Kidney tubule cell (primary cell): ENCODE measurements around the gene KCNT1.

ENCODE experiments used
- DNase-seq: peaks from one replicate; pipeline ENCODE4 v3.0.0-alpha.2; 2018; ENCODE audit warnings: low spot score

KCNT1 gene

DNA sequence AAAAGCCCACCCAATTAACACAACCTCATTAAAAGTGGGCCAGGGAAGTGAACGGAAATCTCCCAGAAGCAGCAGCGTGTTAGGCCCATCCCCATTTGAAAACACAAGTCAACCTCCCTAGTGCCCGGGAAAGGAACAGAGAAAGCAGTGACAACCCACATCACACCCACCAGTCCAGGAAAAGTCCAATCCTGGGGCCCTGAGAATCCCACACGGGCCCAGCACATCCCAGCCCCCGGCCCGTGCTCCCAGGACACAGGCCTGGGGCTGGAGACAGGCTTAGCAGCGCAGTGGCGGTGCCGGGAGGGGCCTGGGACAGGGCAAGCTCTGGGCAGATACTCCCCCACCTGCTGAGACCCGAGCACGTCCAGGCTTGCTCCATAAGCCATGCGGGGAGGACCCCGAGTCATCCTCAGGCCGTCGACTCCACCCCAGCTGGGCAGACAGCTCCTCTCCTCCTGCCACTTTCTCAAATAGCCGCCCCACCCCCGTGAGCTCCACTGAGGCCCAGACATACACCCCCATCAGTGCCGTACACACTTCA is 101.0 kb downstream of the KCNT1 start:
- no peak for DNase-seq

DNA sequence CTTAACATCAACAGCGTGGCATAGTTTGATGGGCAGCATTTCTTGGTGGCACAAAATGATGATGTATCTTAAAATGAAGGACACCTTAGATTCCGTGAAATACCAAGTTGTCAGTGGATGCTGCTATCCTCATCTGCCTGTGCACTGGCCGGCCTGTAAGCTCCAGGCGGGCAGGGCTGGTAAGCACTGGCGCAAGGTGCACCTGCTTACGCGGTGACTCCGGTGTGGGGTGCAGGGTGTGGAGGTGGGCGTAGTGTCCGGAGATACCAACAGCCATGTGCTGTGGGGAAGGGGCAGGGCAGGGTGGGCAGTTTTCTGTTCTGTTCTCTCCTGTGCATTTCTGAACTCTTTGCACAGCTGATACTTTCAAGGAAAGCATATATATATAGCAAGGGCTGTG is 101.5 kb downstream of the KCNT1 start:
- no peak for DNase-seq

DNA sequence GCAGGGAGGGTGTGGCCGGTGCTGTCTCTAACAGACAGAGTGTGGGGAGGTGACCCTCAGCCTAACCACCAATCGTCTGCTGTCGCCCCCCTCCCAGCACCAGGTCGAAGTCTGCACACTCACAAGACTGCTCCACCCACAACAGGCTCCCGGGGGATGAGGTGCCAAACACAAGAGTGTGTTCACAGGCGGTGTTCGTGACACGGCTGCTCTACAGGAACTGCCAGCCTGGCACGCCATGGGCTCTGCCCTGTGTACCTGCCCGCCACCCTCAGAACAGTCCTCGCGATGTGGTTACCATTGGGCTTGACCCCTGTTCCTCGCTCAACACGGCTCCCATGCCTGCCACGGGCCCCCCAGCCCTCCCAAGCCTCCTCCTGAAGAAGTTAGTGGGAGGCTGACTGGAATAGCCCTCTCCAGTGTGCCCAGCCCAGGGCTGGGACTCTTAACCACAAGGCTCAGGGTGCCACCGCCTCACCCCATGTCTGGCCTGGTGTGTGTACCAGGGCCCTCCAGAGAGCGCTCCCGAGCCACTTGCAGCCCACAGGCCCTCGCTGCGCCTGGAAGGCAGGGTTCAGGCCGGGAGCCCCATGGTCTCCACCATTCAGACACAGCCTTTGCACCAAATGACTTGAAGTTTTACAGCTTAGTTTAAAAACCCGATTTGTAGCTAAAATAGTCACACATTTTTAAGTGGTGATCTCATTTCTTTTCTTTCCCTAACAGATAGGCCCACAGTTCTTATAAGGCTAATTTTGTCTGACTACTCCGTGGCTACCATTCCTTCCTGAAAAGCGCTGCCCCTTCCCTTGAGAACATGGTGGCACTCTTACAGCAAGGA is 102.8 kb downstream of the KCNT1 start:
- no peak for DNase-seq

DNA sequence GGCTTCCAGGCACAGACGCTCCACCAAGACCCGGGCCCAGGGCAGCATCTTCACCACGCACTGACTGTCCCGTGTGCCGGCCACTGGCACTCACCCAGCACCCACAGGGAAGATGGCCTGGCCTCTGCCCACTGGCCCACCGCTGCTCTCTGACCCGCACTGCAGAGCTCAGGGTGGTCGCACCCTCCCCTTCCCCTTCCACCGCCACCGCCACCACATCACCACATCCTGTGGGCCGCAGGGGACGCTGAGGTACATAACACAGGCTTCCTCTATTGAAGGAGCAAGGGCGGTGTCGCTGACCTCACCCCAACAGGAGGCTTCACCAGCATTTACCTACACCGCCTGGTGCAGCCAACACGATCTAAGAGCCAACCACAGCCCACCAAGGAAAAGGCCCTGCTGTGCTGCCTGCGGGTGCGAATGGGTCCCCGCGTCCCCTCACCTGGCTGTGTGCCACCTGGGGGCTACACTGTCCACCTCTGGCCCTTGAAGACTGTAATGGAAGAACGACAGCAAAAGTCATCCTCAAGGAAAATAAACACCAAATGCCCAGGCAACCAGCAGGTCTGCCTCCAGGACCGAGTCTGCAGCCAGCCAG is 103.5 kb downstream of the KCNT1 start:
- no peak for DNase-seq

DNA sequence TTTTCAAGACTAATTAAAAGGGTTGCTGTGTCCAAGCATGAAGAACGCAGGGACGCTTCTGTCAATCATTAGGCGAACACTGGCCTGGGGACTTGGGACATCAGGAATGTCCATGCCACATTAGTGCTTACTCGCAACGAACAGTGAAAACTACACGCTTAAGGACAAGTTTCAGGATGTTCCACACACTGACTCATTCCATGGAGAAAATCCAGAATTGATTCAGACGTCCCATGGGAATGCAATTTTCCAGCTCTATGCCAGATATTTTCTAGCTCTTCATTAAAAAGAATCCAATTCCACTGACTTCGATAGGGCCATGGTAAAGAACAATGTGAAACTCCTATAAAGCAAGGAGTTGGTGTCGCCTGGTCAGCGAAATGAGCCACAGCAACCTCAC is 107.2 kb downstream of the KCNT1 start:
- no peak for DNase-seq

DNA sequence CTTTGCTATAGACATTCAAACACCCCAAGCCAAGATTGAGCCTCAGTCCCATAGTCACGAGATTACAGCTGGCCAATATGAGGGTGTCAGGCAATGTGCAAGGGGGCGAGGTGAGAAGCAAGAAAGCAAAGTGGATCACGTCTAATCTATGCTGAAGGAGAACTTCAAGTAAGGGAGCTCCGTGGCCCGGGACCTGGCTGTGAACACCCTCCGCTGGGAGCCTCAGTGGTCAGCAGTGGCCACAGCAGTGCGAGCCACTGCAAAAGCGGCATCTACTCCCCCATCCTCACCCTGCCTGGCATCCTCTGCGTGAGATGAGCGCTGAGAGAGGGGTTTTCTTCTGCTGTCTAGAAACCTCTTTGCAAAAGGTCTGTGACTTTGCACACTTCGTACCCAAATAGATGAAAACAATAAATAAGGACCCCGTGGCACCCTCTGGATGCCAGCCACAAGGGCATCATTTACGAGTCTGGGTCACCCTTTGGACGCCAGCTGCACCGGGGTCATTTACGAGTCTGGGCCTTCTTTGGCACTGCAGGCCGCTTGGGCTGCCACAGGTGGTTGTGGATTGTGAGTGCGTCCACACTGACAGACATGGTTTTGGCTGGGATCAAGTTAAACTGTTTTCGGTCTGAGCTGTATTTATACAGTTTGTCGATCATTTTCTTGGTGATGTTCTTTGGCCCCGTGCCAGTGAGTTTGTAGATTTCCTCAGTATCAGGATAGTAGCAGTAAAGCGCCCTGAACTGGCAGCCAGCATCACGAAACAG is 109.0 kb downstream of the KCNT1 start:
- no peak for DNase-seq

DNA sequence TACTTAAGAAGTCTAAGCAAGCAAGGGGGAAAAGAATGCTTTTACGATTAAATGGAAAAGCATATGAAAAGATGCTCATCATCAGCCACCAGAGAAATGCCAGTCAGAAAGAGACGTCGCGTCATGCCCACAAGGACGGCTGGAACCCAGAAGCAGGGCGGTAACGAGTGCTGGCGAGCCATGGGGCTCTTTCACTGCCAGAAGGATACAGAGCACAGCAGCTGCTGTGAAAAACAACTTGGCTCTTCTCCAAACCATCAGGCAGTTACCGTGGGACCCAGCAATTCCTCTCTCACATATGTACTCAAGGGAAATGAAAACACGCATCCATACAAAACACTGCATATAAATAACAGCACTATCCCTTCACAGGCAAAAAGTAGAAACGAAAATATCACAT is 109.8 kb downstream of the KCNT1 start:
- DNase-seq = no peak

DNA sequence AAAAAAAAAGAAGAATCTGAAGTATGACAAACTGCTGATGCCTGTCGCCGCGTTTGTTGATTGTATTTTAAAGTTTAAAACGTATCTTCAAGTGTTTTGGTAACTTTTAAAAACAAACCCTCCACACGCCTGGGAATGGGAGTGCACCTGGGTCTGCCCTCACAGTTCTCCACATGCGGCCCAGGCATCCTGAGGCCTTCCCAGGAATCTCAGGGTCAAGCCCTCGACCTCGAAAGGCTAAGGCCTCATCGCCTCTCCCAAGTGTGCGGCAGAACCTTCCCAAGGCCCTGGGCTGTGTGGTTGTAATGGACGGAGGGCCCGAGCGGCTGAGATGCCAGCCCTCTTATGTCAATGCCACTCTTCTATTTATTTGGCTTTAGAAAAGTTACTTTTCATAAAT is 111.0 kb downstream of the KCNT1 start:
- no peak for DNase-seq

DNA sequence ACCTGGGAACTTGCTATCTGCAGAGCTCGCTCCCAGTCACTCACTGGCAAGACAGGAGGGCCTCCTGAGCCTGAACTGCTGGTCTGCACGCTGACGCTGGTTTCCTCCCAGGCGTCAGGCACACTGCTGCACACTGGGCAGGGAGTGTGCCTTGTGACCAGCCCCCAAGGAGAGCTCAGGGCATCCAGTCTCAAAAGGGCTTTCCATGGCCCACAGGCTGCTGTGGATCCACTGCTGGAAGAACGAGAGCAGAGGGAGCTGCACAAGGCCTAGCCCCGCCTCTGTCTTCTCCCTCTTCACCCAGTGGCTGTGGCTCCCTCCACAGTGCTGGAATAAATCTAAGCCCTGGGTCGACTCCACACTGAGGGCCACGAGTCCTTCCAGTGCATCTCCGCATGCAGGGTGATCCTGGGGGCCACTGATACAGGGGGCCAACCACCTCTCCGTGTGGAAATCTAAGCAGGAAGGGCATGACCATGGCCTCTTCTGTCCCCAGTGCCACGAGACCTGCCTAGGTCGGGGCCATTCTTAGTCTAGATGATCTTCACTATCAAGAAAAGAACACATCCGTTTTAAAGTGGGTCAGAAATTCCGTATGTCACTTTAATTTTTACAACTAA is 111.8 kb downstream of the KCNT1 start:
- no peak for DNase-seq

DNA sequence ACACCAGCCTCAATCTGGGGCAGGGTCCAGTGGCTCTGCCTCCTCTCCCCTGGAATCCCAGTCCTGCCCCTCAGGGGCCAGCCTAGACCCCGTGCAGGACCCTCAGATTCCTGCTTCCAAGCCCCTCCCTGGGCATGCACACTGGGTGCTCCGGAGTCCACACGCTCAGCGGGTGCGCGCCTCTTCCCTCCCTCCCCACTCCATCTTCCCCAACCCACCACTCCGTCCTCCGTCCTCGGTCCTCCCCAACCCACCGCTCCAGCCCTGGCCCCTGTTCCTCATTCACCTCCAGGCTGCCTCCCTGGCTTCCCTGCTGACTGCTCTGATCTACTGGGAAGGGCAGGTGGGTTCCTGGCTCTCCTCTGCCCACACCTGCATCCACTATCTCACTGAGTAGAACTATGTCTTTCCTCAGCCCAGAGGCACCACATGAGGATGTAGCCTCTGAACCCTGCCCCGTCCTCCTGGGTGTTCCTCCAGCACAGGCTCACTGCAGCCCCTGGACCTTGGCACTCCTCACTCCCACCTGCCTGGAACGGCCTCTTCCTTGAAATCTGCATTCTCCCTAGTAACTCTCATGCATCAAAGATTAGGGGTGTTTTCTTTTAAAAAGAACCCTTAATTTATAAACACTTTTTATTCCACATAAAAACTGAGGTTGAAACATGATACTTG is 112.6 kb downstream of the KCNT1 start:
- no peak for DNase-seq

DNA sequence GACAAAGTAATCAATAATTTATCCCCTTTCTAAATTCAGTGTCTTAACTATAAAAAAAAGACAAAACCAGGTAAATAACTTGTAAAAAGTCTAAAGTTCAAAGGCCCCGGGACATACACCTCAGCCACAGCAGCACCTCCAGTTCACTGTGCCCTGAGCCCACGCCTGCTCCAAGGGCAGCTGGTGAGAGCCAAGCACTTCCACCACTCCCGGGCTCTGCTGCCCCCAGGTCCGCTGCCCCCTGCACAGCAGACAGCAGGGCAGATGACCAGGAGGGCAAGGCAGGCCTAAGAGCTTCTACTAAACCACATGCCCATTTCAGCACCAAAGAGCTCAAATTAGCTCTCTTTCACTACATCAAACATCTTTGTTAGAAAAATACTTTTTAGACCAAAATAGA is 113.4 kb downstream of the KCNT1 start:
- DNase-seq = no peak

DNA sequence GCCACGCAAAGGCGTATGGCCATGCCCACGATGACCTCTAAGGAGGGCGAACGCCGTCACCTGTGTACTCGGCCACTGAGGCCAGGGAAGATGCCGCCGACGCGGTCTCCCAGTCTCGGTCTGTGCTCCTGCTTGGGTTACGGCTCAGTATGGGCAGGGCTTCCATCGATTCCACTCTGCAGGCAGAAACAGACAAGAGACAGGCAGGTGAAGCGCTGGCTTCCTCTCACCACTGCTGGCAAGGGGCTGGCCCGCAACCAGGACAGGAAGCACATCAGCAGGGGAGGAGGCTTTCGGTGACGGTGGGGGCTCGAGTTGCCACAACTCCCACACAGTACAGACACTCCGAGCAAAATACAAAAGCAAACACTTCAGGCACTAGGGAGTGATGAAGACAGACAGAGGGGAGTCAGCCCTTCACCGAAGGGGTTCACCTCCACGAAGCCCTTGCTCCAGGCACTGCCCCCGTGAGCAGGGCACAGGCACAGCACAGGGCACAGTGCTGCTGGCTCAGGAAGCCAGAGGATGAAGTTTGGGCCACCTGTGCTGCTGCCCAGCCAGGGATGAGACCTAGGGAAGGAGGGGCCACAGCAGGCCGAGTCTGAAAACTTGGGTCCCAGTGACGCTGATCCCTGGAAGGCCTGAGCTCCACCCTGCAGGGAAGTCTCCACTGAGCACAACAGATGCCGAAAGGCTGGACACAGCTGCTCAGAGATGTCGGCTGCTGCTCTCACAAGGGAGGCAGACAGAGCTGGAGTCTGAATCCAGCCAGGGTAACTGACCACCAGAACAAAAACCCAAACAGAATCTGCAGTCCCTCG is 114.1 kb downstream of the KCNT1 start:
- no peak for DNase-seq

DNA sequence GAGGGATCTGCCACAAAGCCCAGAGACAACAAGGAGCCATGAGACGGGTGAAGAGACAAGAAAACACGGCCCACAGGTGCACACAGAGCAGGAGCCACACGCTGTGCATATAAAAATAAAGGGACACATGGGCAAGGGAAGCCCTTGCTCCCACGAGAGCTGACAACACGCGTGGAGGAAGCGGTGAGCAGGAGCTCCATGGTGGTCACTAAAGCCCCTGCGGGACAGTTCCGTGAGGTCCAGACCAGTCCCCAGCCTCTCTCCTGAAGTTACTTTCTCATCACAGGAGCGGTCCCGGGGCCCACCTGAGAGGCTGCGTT is 114.6 kb downstream of the KCNT1 start:
- no peak for DNase-seq

DNA sequence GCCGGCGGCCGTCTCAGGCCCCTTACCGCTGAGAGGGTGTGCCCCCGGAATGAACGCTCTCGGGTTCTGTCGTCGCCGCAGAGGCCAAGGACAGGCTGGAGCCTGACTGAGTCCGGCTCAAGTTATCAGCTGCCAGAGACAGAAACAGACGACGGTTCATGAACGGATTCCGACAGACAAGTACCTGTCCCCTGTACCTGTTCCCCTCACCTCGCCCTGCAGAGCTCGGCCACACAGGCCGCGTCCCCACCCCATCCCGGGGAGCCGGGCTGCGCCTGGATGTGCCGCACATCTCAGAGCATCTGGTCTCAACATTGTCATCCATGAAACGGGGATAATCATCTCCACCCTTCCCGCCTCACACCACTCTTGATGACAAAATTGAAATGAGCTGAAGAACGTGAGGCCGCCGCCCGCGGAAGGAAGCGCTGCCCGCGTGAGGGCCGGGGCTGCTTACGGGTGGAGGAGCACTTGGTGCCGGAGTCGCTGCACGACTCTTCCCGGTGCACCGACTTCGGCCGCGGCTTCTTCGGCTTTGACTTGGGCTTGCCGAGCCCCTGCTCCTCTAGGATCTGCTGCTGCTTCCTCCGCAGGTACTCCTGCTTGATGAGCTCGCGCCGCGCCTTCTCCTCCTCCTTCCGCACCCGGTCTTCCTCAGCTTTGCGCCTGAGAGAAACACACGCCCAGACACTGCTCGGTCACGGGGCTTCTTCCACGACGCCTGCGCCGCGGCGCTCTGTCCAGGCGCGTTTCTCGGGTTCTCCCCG is 116.1 kb downstream of the KCNT1 start:
- no peak for DNase-seq

DNA sequence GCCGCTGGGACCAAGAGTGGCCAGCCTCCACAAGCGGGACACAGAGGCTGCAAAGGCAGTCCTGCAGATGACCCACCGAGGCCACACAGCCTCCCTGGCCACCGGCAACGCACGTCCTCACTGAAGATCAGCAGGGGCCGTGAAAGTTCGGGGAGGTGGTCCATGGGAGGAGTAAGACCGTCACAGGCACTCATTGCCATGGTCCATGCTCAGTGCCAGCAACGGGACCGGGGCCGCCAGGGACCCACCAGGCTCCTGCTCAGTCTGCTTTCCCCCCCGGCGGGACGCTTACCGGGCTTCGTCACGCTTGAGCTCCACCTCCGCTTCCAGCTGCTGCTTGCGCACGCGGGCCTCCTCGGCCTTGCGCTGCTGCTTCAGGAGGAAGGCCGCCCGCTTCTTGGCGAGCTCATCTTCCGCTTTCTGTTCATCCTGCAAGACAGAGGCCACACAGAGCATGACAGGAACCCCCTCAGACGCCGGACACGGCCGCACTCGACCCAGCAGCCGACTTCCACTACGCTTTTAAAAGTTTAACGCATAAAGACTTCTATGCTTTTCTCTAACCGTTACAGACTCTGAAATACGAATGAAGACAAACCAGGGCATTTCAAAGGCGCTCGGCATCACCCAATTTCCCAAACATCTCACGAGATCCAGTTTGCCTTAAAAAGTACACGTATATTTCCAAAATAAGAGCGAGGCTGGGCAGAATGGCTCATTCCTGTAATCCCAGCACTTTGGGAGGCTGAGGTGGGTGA is 116.9 kb downstream of the KCNT1 start:
- no peak for DNase-seq

DNA sequence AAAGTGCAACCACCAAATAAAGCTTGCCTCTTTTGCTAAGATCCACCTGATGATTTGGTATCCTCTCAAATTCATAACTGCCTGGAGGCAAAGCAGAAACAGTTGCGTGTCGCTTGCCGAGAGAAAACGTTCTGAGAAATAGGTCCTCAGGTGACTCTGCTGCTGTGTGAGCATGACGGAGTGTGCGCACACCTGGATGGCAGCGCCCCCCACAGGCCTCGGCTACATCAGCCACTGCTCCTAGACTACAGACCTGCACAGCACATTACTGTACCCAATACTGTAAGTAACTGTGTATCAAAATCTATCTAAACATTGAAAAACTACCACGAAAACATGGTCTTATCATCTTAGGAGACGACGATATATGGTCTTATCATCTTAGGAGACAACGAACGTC is 117.9 kb downstream of the KCNT1 start:
- no peak for DNase-seq

DNA sequence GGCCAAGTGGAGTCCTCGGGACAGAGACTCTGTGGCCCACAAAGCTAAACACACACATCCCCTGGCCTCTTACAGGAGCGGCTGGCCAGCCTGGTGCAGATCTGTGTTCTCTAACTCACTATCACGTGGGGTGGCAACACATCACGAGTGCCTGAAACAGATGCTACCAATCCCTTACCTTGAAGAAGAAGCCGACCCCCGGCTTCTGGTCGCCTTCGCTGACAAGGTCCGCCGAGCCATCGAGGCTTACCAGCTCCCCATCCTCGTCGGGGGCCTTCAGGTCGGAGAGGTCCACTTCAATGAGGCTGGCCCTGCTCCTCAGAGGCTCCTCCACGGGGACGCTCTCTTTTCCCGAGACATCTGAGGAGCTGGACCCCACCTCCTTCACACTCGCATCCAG is 118.7 kb downstream of the KCNT1 start:
- DNase-seq = no peak

DNA sequence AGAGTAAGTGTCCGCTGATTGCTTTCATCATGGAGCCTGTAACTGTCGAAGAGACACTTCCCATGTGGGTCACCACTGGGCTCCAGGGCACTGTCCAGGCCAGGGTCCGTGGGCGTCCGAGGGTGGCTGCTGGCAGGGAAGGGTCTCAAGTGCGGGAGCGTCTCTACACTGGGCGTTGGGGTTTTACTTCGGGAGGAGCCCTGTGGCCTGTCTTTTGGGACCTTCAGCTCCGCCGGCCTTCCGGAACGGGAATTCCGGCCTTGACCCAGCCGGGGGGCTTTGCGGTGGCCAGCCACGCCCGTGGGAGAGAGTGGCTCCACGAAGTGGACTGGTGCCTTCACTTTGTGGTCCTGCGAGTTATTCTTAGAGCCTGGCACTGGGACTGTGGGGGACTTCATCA is 119.1 kb downstream of the KCNT1 start:
- DNase-seq = no peak

DNA sequence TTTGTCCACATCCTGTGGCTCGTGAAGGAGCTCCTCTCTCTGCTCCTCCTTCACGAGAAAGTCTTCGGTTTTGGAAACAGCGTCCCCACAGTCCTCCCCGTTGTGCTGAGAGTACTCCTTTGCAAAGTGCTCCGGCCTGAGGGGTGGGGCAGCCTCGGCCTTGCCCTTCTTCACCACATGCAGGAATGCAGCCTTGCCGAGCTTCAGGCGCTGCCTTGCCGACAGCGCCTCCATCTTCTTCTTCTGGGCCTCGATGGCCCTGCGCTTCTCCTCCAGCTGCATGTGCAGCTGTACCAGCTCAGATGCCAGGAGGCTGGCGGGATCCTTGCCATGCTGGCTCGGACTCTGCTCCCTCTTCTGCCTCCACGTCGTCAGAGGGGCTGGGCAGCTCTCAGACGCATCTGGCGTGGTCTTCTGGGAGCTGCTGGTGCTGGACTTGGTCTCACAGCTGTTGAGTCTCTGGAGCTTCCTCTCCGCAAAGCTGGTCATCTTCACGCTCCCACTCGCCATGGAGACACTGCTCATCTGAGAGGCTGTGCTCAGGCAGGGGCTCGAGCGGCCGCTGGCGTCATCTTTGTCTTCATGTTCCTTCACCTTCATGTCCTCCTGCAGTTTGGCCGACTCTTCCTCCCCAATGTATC is 119.9 kb downstream of the KCNT1 start:
- DNase-seq = no peak
